ENCODE data around the gene COL27A1. TPM values are rescaled to one million over a fixed set of nuclear protein-coding genes. Genes with fewer than 3 reads are reported as not detected.

The COL27A1 gene
- total RNA-seq, 2 experiments from 2014 or later, result 4.0 to 4.1 TPM

DNA sequence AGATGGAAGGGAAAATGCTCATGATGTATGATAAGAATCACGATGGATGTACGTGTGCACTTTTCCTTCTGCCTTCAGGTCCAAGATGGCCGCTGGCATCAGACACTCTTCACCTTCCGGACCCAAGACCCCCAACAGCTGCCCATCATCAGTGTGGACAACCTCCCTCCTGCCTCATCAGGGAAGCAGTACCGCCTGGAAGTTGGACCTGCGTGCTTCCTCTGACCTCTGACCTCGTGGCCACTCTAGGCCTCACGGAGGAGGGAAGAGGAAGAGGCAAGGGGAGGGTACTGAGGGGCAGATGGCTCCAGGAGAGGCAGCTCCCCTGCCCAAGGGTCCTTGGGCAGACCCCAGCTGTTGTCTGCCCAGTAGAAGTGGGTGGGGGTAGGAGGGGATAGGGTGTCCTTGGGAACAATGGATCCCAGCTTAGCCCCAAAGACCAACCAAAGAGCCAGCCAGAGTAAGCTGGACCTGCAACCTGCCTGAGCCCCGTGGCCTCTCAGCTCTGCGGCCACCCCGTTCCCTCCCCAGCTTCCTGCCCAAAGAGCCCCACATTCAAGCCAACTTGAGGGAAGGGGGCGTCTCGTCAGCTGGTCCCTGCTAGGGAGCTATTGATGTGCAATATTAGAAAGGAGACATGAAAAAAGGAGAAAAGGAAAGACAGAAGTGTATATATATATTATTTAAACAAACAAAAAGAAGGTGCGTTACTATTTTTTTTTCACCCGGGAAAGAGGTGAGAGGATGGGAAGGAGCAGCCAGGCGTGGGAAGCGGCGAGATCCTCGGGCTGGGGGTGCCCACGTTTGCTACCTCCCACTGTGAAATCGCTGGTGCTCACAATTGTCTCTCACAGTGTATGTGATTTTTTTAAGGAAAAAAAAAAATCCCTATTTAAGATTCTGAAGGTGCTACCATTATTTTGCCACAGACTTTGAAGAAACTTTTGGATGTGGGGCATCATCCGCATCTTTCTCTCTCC is 155.4 kb downstream of the COL27A1 start:
- Mint-ChIP-seq H3K27ac (no peak overlapping the region), H3K4me1 (ENCODE audit: low read depth) (peaks cover under 1% of the 10 kb centered on the region), H3K9me3 (no peaks in the 10 kb centered on the region), H3K36me3 (no peaks in the 10 kb centered on the region), H3K27me3 (no peaks in the 10 kb centered on the region), H3K4me3 (no peak overlapping the region)
- POLR2A ChIA-PET, result no interaction called here
- intact Hi-C loops (cut with micrococcal nuclease), result no loop called here
- CTCF ChIA-PET, result interaction anchor here (1.2 to 2.2 kb wide), 2 partner anchors 20 to 228 kb away, joined by 3 to 6 read pairs; no protein-coding TSS in a partner anchor
- peak; percentile 6 for DNase-seq

DNA sequence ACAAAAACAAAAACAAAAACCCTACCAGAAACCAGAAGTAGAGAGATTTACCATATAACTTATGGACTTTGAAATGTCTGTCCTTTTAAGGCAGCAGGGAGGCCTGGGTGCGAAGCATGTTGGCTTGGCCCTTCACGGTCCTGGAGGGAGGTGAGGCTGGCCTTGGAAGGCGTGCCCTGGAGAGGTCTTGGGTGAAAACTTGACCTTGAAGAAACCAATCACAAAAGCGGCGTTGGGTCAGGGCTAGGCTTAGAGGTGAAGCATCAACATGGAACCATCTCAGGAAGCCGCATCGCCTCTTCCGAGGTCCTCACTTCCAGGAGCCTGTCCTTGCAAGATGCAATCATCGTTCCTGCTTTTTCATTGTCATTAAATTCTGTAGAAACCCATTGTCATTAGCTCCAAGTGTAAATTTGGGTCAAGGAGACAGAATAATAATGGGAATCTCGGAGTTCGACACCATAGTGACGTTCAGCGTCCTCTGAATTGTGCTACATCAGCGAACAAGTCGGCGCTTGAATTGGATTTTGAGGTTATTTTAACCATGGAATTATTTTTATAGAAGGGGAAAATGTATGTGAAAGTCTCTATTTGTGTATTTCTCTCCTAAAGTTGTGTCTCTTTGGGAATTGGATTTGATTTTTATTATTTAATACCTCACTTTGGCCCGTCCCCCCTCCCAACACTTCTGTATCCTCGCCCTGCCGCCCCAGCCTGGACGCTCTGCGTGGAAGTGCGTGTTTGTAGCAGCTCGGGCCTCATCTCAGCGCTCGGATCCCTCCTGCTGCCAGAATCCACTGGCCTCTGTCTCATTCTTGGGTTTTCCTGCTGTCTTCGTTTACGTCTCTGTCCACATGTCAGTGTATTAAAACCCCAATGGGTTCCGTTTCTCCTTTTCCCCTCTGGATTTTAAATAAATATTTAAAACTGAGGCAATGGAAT is 156.5 kb downstream of the COL27A1 start:
- ChIA-PET POLR2A (no interaction called here), CTCF (interaction anchor here (1.2 to 2.2 kb wide), 2 partner anchors 21 to 229 kb away, joined by 3 to 6 read pairs; no protein-coding TSS in a partner anchor)
- Mint-ChIP-seq H3K27me3 (no peaks in the 10 kb centered on the region), H3K4me1 (ENCODE audit: low read depth) (no peaks in the 10 kb centered on the region), H3K27ac (no peak overlapping the region), H3K4me3 (no peak overlapping the region), H3K9me3 (no peaks in the 10 kb centered on the region), H3K36me3 (no peaks in the 10 kb centered on the region)
- intact Hi-C loops (cut with micrococcal nuclease), result no loop called here
- DNase-seq, result peak; percentile 5

DNA sequence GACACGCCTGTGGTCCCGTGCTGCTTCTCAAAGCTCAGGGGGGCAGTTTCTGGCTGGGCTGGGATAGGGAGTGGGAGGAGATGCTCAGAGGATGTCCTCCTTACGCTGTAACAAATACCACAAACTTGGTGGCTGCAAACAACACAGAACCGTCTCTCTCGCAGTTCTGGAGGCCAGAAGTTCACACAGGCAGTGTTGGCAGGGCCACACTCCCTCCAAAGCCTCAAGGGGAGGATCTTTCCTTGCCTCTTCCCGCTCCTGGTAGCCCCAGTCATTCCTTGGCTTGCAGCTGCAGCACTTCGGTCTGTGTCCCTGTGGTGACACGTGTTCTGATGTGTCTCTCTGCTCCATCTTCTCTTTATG is 157.2 kb downstream of the COL27A1 start:
- Mint-ChIP-seq H3K27ac (no peak overlapping the region), H3K27me3 (no peaks in the 10 kb centered on the region), H3K9me3 (no peaks in the 10 kb centered on the region), H3K4me3 (no peak overlapping the region), H3K36me3 (no peaks in the 10 kb centered on the region), H3K4me1 (ENCODE audit: low read depth) (no peaks in the 10 kb centered on the region)
- intact Hi-C loops (cut with micrococcal nuclease), result no loop called here
- CTCF ChIA-PET, result no interaction called here
- POLR2A ChIA-PET, result interaction anchor here (0.5 kb wide), 1 partner anchor 147 kb away, joined by 5 read pairs; no protein-coding TSS in a partner anchor
- DNase-seq, result peak; percentile 1

DNA sequence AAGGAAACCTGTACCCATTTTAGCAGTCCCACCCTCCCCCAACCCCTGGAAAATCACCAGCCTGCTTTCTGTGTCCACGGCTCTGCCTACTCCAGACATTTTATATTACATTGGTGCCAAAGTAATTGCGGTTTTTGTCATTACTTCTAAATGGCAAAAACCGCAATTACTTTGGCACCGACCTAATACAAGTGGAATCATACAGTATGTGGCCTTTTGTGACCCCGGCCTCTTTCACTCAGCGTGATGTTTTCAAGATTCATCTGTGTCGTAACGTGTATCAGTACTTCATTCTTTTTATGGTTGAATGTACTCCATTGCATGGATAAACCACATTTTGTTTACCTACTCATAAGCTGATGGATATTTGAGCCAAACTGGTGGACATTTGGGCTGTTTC is 157.8 kb downstream of the COL27A1 start:
- ChIA-PET CTCF (no interaction called here), POLR2A (interaction anchor here (0.5 kb wide), 1 partner anchor 146 kb away, joined by 5 read pairs; no protein-coding TSS in a partner anchor)

DNA sequence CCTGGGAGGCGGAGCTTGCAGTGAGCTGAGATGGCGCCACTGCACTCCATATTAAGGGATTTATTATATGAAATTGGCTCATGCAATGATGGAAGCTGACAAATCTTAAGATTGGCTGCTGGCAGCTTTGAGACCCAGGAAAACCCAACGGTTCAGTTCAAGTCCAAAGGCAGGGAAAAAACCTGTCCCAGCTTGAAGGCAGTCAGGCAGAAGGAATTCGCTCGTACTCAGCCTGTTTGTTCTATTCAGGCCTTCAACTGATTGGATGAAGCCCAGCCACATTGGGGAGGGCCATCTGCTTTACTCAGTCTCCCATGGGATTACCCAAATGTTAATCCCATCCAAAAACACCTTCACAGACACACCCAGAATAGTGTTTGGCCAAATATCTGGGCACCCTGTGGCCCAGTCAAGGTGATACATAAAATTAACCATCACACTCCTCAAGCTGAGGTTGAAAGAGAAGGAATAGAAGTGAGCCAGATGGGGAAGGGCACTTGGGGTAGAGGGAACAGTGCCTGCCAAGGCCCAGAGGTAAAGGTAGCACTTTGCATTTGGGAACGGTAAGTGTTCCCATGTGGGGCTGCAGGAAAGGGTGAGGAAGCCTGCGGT is 159.0 kb downstream of the COL27A1 start:
- ChIA-PET POLR2A (no interaction called here), CTCF (interaction anchor here (1.6 kb wide), 1 partner anchor 24 kb away, joined by 4 read pairs; no protein-coding TSS in a partner anchor)
- H3K4me3 Mint-ChIP-seq, result no peak overlapping the region
- H3K9me3 Mint-ChIP-seq, result no peaks in the 10 kb centered on the region
- intact Hi-C loops (cut with micrococcal nuclease), result no loop called here
- H3K27me3 Mint-ChIP-seq, result peaks cover 5% of the 10 kb centered on the region
- H3K27ac Mint-ChIP-seq, result no peak overlapping the region
- H3K36me3 Mint-ChIP-seq, result no peaks in the 10 kb centered on the region
- peak; percentile 0 for DNase-seq
- no peaks in the 10 kb centered on the region for H3K4me1 Mint-ChIP-seq (ENCODE audit: low read depth)

More for the DNA sequence above, 157.8 kb downstream of the COL27A1 start:
- no peaks in the 10 kb centered on the region for H3K27me3 Mint-ChIP-seq
- H3K4me3 Mint-ChIP-seq, result no peak overlapping the region
- no peaks in the 10 kb centered on the region for H3K9me3 Mint-ChIP-seq
- intact Hi-C loops (cut with micrococcal nuclease), result no loop called here
- peak; percentile 3 for DNase-seq
- no peaks in the 10 kb centered on the region for H3K36me3 Mint-ChIP-seq
- no peak overlapping the region for H3K27ac Mint-ChIP-seq
- H3K4me1 Mint-ChIP-seq (ENCODE audit: low read depth), result no peaks in the 10 kb centered on the region

DNA sequence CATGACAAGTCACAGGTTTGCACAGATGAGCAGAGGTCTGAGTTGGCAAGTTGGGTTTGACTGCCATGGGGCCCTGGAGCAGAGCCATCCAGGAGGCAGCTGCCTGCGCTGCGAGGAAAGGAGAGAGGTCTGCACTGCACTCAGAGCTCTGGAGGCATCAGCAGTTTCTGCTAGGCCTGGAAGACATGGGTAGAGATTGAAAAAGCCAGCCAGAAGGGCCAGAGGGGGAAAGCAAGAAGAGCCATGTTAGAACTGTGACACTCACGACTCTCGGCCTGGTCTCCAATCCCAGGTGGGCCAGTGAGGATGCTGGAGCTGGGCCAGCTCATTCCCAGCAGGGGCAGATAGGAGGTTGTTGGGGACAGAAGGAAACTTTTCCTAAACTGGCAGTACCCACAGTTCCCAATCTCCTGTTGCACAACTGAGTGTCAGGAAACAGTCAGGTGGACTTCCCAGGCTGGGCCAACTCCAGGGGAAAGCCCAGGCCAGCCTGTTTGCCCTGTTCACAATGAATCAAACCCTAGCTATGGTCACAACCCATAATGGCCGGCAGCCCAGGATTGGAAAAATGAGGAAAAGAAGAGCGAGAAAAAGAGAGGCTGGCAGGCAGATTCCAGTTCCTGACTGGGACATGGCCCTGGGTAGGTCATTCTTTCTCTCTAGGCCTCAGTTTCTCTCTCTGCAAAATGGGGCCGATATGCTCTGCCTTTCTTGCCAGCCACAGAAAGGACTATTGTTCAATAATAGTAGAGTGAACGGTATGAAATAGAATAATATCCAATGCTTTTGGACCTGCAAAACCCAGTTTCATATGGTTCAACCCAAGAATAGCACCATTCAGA is 159.8 kb downstream of the COL27A1 start:
- Mint-ChIP-seq H3K4me1 (ENCODE audit: low read depth) (no peaks in the 10 kb centered on the region), H3K36me3 (no peaks in the 10 kb centered on the region), H3K9me3 (no peaks in the 10 kb centered on the region), H3K27ac (no peak overlapping the region), H3K4me3 (no peak overlapping the region), H3K27me3 (peaks cover 5% of the 10 kb centered on the region)
- intact Hi-C loops (cut with micrococcal nuclease), result no loop called here
- ChIA-PET POLR2A (no interaction called here), CTCF (interaction anchor here (1.6 kb wide), 1 partner anchor 24 kb away, joined by 4 read pairs; no protein-coding TSS in a partner anchor)
- peak; percentile 7 for DNase-seq

DNA sequence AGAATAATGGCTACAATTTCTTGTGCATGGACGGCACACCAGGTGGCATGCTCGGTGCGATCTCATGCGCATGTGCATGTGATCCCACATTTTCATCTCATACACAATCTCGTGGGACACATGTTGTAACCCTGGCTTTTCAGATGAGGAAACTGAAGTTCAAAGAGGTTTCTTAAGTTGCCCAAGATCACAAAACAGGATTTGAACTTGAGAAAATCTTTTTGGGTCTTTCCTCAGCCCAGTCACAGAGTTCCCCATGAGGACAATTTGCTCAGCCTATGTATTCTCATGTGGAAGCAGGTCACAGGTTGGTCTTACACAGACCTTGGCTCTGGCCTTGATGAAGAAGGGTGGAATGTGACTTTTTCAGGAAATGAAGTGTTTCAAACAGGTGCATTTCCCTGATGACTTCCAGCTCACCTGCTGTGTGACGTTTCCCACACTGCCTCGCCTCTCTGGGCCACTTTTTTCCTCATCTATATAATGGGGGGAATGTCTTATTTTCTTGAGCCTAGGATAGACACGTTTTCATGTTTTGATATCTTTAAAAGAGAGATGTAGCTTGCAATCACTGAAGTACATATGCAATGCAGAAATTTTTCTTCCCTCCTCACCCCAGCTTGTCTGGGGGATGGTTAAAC is 160.5 kb downstream of the COL27A1 start:
- H3K36me3 Mint-ChIP-seq, result no peaks in the 10 kb centered on the region
- intact Hi-C loops (cut with micrococcal nuclease), result no loop called here
- no peak overlapping the region for H3K27ac Mint-ChIP-seq
- no peaks in the 10 kb centered on the region for H3K9me3 Mint-ChIP-seq
- H3K4me1 Mint-ChIP-seq (ENCODE audit: low read depth), result peaks cover 2% of the 10 kb centered on the region
- H3K4me3 Mint-ChIP-seq, result no peak overlapping the region
- ChIA-PET POLR2A (no interaction called here), CTCF (interaction anchor here (0.9 to 1.6 kb wide), 2 partner anchors 25 to 73 kb away, joined by 3 to 4 read pairs; no protein-coding TSS in a partner anchor)
- peak; percentile 0 for DNase-seq
- peaks cover 5% of the 10 kb centered on the region for H3K27me3 Mint-ChIP-seq

DNA sequence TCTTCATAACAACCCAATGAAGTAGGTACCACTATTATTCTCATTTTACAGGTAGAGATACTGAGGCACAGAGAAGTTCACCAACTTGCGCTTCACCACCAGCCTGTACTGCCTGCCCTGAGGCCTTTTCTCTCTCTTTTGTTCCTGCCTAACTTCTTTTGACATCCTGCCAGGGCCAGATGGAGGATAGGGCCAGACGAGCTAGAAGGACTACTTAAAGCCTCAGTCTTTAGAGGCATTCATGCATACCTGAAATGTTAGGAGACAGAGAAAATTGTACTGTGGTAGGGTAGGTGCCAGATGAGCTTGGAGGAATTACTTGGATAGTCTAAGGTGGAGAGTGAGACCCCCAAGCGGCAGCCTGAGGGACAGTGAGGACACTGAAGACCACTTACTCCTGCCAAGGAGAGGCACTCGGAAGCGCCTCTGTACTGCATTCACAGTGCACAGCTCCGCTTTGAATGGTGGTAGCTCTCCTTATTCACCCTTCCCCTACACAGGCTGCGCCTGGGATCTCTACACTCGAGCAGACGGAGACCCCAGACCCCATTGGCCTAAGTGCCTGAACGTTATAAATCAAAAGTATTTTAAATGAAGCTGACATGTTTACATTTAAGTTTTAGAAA is 161.4 kb downstream of the COL27A1 start:
- POLR2A ChIA-PET, result no interaction called here
- CTCF ChIA-PET, result interaction anchor here (0.9 kb wide), 1 partner anchor 72 kb away, joined by 3 read pairs; no protein-coding TSS in a partner anchor
- H3K27ac Mint-ChIP-seq, result no peak overlapping the region
- peaks cover 5% of the 10 kb centered on the region for H3K4me1 Mint-ChIP-seq (ENCODE audit: low read depth)
- no peaks in the 10 kb centered on the region for H3K36me3 Mint-ChIP-seq
- intact Hi-C loops (cut with micrococcal nuclease), result no loop called here
- no peak overlapping the region for H3K4me3 Mint-ChIP-seq
- DNase-seq, result peak; percentile 2
- no peaks in the 10 kb centered on the region for H3K9me3 Mint-ChIP-seq
- H3K27me3 Mint-ChIP-seq, result peaks cover 5% of the 10 kb centered on the region

DNA sequence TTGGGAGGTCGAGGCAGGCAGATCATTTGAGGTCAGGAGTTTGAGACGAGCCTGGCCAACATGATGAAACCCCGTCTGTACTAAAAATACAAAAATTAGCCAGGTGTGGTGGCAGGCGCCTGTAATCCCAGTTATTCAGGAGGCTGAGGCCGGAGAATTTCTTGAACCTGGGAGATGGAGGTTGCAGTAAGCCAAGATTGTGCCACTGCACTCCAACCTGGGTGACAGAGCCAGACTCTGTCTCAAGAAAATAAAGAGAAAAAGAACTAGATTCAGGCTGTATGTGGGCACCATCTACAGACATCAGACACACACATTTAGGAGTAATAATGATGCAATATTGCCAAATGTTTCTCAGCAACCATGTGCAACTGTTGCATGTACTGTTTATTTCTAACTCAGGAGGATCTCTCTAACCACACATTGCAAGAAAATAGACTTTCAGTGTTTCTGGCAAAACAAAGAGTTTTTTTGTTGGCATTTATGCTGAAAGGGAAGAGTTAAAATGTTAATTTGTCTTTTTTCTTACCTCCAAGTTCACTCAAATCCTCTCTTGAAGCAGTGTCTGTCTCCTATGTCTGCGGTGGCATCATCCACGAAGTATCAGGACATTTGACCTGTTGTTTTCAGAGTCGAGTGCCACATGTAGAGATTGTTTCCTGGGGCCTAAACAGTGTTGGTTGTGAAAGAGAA is 162.5 kb downstream of the COL27A1 start:
- Mint-ChIP-seq H3K27me3 (peaks cover 5% of the 10 kb centered on the region), H3K27ac (no peak overlapping the region), H3K36me3 (no peaks in the 10 kb centered on the region), H3K4me1 (ENCODE audit: low read depth) (peaks cover 13% of the 10 kb centered on the region), H3K9me3 (no peaks in the 10 kb centered on the region), H3K4me3 (no peak overlapping the region)
- peak; percentile 2 for DNase-seq
- ChIA-PET CTCF (no interaction called here), POLR2A (no interaction called here)
- intact Hi-C loops (cut with micrococcal nuclease), result no loop called here

DNA sequence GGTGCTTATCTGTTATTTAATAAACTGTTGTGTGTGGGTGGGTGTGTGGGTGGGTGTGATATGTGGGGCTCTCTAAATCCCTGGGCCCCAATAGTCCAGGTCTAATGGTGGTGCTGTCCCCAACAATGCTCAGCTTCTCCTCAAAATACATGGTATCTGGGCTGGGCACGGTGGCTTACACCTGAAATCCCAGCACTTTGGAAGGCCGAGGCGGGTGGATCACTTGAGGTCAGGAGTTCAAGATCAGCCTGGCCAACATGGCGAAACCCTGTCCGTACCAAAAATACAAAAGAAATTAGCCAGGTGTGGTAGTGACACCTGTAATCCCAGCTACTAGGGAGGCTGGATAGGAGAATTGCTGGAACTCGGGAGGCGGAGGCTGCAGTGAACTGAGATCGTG is 163.1 kb downstream of the COL27A1 start:
- H3K36me3 Mint-ChIP-seq, result no peaks in the 10 kb centered on the region
- no peak overlapping the region for H3K27ac Mint-ChIP-seq
- DNase-seq, result peak; percentile 7
- H3K4me3 Mint-ChIP-seq, result no peak overlapping the region
- H3K27me3 Mint-ChIP-seq, result peaks cover 5% of the 10 kb centered on the region
- intact Hi-C loops (cut with micrococcal nuclease), result no loop called here
- CTCF ChIA-PET, result no interaction called here
- H3K4me1 Mint-ChIP-seq (ENCODE audit: low read depth), result peaks cover 13% of the 10 kb centered on the region
- no peaks in the 10 kb centered on the region for H3K9me3 Mint-ChIP-seq
- POLR2A ChIA-PET, result no interaction called here

All from activated CD4-positive, alpha-beta memory T cell treated with anti-CD3 and anti-CD28 coated beads for 36 hours (primary cell).